Smooth muscle cell (in vitro differentiated cells): ENCODE data around the gene TRIB2. TPM values are rescaled to one million over a fixed set of nuclear protein-coding genes. Genes with fewer than 3 reads are reported as not detected.

Source experiments
- DNase-seq: peaks from one replicate; lab custom pipeline; 2025; ENCODE audit not compliant: unreplicated experiment; lab: John Stamatoyannopoulos, UW
- H2AFZ ChIP-seq: fragments of 200-600 bp; sonication (generic); 2 replicates; pipeline ENCODE4 v1.6.0; 2016; ENCODE audit warnings: antibody characterized with exemption, low read depth, mild to moderate bottlenecking
- H3F3A ChIP-seq: fragments of 200-600 bp; sonication (generic); 2 replicates; pipeline ENCODE4 v1.6.0; 2017; ENCODE audit warnings: antibody characterized with exemption, low read depth
- H3K27ac ChIP-seq: fragments of 200-600 bp; sonication (generic); 2 replicates; pipeline ENCODE4 v1.5.1; 2016; ENCODE audit warnings: low read depth, mild to moderate bottlenecking
- H3K27me3 ChIP-seq: fragments of 200-600 bp; sonication (generic); 2 replicates; pipeline ENCODE4 v1.6.1; 2016; ENCODE audit warnings: low read depth, mild to moderate bottlenecking
- H3K36me3 ChIP-seq: fragments of 200-600 bp; sonication (generic); 2 replicates; pipeline ENCODE4 v1.5.1; 2016; ENCODE audit warnings: low read depth
- H3K4me1 ChIP-seq: fragments of 200-600 bp; sonication (generic); 2 replicates; pipeline ENCODE4 v1.5.1; 2016; ENCODE audit warnings: low read depth
- H3K4me2 ChIP-seq: fragments of 200-600 bp; sonication (generic); 2 replicates; pipeline ENCODE4 v1.6.0; 2016; ENCODE audit warnings: mild to moderate bottlenecking
- H3K4me3 ChIP-seq: fragments of 200-600 bp; sonication (generic); 2 replicates; pipeline ENCODE4 v1.5.1; 2016; ENCODE audit warnings: mild to moderate bottlenecking
- H3K79me2 ChIP-seq: fragments of 200-600 bp; sonication (generic); 2 replicates; pipeline ENCODE4 v1.6.0; 2016; ENCODE audit warnings: low read depth, mild to moderate bottlenecking
- H3K9ac ChIP-seq: fragments of 200-600 bp; sonication (generic); 2 replicates; pipeline ENCODE4 v1.6.0; 2016; ENCODE audit warnings: low read depth
- H3K9me3 ChIP-seq: fragments of 200-600 bp; sonication (generic); replicated peaks from 2 replicates; pipeline ENCODE4 v1.5.1; 2016; ENCODE audit warnings: low read depth
- H4K20me1 ChIP-seq: fragments of 200-600 bp; sonication (generic); 2 replicates; pipeline ENCODE4 v1.6.0; 2016; ENCODE audit warnings: low read depth
- CTCF ChIP-seq: fragments of 200-600 bp; sonication (generic); IDR thresholded peaks from 2 replicates; pipeline ENCODE4 v1.5.1; 2017; ENCODE audit warnings: borderline replicate concordance, mild to moderate bottlenecking, antibody characterized with exemption; ENCODE audit not compliant: insufficient read depth, poor library complexity, severe bottlenecking
- WGBS: methylation state at CpG from one replicate; pipeline ENCODE4 v1.1.7; 2016; ENCODE audit warnings: low lambda C conversion rate; 5-methylcytosine and 5-hydroxymethylcytosine counted together
- polyA plus RNA-seq: library from polyadenylated mRNA; unstranded; fragments of >200 nt; fragmentation: Nextera tagmentation; extraction: Ambion mirVana; gene quantifications from 2 replicates; pipeline ENCODE4 v1.2.1, GENCODE V29; 2016
- total RNA-seq: library from RNA; depleted of rRNA; stranded (reverse); fragments of >200 nt; gene quantifications from 2 replicates; pipeline ENCODE4 v1.2.3, GENCODE V29; 2014

The TRIB2 gene
- total and polyA plus RNA-seq, 2 experiments from 2014 or later, result 31.1 to 31.5 TPM

GRCh38 chr2:12767996-12768624, 51.4 kb downstream of the TRIB2 start:
- no peak overlapping the region for H3K9ac ChIP-seq
- H3K4me2 ChIP-seq, result no peak overlapping the region
- H3K36me3 ChIP-seq, result no peaks in the 10 kb centered on the region
- no peak for DNase-seq
- H3K4me1 ChIP-seq, result no peaks in the 10 kb centered on the region
- H3F3A ChIP-seq, result peaks cover 4% of the 10 kb centered on the region
- H4K20me1 ChIP-seq, result no peaks in the 10 kb centered on the region
- H3K79me2 ChIP-seq, result no peaks in the 10 kb centered on the region
- TF ChIP-seq CTCF, result no peak
- WGBS, result 86% methylated on average over 3 of the region's 3 CpGs
- H3K4me3 ChIP-seq, result no peak overlapping the region
- no peaks in the 10 kb centered on the region for H3K9me3 ChIP-seq
- no peak overlapping the region for H3K27ac ChIP-seq
- H2AFZ ChIP-seq, result no peak overlapping the region
- no peaks in the 10 kb centered on the region for H3K27me3 ChIP-seq

DNA sequence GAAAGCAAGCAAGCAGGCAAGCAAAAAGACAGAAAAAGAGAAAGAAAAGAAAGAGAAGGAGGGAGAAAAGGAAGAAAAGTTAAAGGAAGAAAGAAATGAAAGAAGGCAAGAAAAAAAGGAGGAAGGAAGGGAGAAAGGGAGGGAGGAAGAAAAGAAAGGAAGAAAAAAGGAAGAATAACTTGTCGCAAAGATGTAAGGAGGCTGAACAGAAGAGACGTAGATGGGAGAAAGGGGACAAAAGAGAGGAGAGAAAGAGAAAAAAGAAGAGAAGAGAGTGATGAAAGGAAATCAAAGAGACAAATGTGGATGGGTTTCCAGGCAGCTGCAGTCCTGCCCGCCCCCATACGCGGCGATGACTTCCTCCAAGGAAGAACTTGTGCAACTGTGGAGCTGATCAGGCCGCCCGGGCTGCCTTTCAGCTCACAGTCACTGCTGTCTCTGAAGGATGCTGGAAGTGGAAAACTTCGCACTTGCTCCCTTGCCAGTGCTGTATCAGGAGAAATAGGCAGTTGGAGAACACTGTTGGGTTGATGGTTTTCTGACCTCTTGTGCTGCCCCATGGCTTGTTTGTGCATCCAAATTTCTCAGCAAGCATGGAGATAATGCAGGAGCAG, 52.9 kb downstream of the TRIB2 start:
- H3K36me3 ChIP-seq, result no peaks in the 10 kb centered on the region
- H3K9ac ChIP-seq, result no peak overlapping the region
- no peak overlapping the region for H3K27ac ChIP-seq
- H3K27me3 ChIP-seq, result no peaks in the 10 kb centered on the region
- H3K4me3 ChIP-seq, result no peak overlapping the region
- peak overlapping the region; percentile 35 for H2AFZ ChIP-seq
- no peak for TF ChIP-seq CTCF
- no peaks in the 10 kb centered on the region for H3K9me3 ChIP-seq
- DNase-seq, result no peak
- H4K20me1 ChIP-seq, result no peaks in the 10 kb centered on the region
- peaks cover 4% of the 10 kb centered on the region for H3F3A ChIP-seq
- H3K4me1 ChIP-seq, result no peaks in the 10 kb centered on the region
- no peaks in the 10 kb centered on the region for H3K79me2 ChIP-seq
- 48% methylated on average over 9 of the region's 9 CpGs for WGBS
- H3K4me2 ChIP-seq, result no peak overlapping the region

GRCh38 chr2:12770300-12770968, 53.7 kb downstream of the TRIB2 start:
- no peaks in the 10 kb centered on the region for H3K79me2 ChIP-seq
- DNase-seq, result no peak
- H2AFZ ChIP-seq, result no peak overlapping the region
- WGBS, result 55% methylated on average over 8 of the region's 8 CpGs
- no peaks in the 10 kb centered on the region for H4K20me1 ChIP-seq
- no peak for TF ChIP-seq CTCF
- H3K4me3 ChIP-seq, result no peak overlapping the region
- no peaks in the 10 kb centered on the region for H3K27me3 ChIP-seq
- no peaks in the 10 kb centered on the region for H3K36me3 ChIP-seq
- H3K4me1 ChIP-seq, result no peaks in the 10 kb centered on the region
- H3K9me3 ChIP-seq, result no peaks in the 10 kb centered on the region
- no peak overlapping the region for H3K4me2 ChIP-seq
- no peak overlapping the region for H3K9ac ChIP-seq
- H3F3A ChIP-seq, result peaks cover 4% of the 10 kb centered on the region
- H3K27ac ChIP-seq, result no peak overlapping the region
